Nucleus accumbens (tissue), 56 donors: ENCODE measurements around the gene ATP1B1.
"Not testable (repeated sequence)": the region's sequence is repeated elsewhere in the genome, so short reads cannot be mapped to it uniquely, and the experiment has no call there.

Experiments
- DNase-seq, 56 donors: peaks; one replicate each; lab custom pipeline; 2025; lab: John Stamatoyannopoulos, UW

ATP1B1 gene

GRCh38 chr1:169112241-169112640 is 5.8 kb downstream of the ATP1B1 start:
- no peak for DNase-seq

- no peak for DNase-seq
Measured at GRCh38 chr1:169113613-169114119, 7.2 kb downstream of the ATP1B1 start.

- DNase-seq, result peak in 16 of 56 donors; percentile 21 to 64 (median 32)
Measured at GRCh38 chr1:169115891-169116585, 9.5 kb downstream of the ATP1B1 start.

GRCh38 chr1:169117014-169117413 is 10.5 kb downstream of the ATP1B1 start:
- DNase-seq, result no peak

- DNase-seq, result no peak
Measured at GRCh38 chr1:169117599-169117998, 11.1 kb downstream of the ATP1B1 start.

- no peak for DNase-seq
Measured at GRCh38 chr1:169118227-169118626, 11.7 kb downstream of the ATP1B1 start.

GRCh38 chr1:169119405-169119804 is 12.9 kb downstream of the ATP1B1 start:
- DNase-seq, result no peak

- DNase-seq, result no peak
Measured at GRCh38 chr1:169120066-169120465, 13.6 kb downstream of the ATP1B1 start.

GRCh38 chr1:169121146-169121923 is 14.8 kb downstream of the ATP1B1 start:
- no peak for DNase-seq

GRCh38 chr1:169122976-169123375 is 16.5 kb downstream of the ATP1B1 start:
- no peak for DNase-seq

GRCh38 chr1:169124459-169124858 is 18.0 kb downstream of the ATP1B1 start:
- DNase-seq, result no peak

- DNase-seq, result not testable (repeated sequence)
Measured at GRCh38 chr1:169125597-169125996, 19.1 kb downstream of the ATP1B1 start.

GRCh38 chr1:169126335-169126734 is 19.8 kb downstream of the ATP1B1 start:
- DNase-seq, result no peak

GRCh38 chr1:169127305-169127704 is 20.8 kb downstream of the ATP1B1 start:
- no peak for DNase-seq

GRCh38 chr1:169128562-169128961 is 22.1 kb downstream of the ATP1B1 start:
- DNase-seq, result no peak

- DNase-seq, result no peak
Measured at GRCh38 chr1:169129109-169129784, 22.8 kb downstream of the ATP1B1 start.

- DNase-seq, result no peak
Measured at GRCh38 chr1:169130683-169131082, 24.2 kb downstream of the ATP1B1 start.

- DNase-seq, result no peak
Measured at GRCh38 chr1:169132512-169133227, 26.2 kb downstream of the ATP1B1 start.

GRCh38 chr1:169133228-169133576 is 26.7 kb downstream of the ATP1B1 start:
- DNase-seq, result no peak

GRCh38 chr1:169133801-169134502 is 27.5 kb downstream of the ATP1B1 start:
- no peak for DNase-seq
